RWPE2 (cell line): Measurements from ENCODE around the gene GTPBP2.

ENCODE experiments used
- ATAC-seq: fragments of 200-7000 bp; cut with Tn5 transposase; 3 replicates; pipeline ENCODE4 v1.9.1; 2021; ENCODE audit warnings: low read depth
- DNase-seq: peaks from one replicate; pipeline ENCODE4 v3.0.0-alpha.2; 2020; ENCODE audit warnings: low spot score
- H3K27ac ChIP-seq: fragments of 450-650 bp; 2 replicates; pipeline ENCODE4 v1.5.1; 2017; ENCODE audit warnings: mild to moderate bottlenecking; ENCODE audit not compliant: poor library complexity, severe bottlenecking
- H3K27me3 ChIP-seq: fragments of 250-450 bp; sonication (Bioruptor Pico); 2 replicates; pipeline ENCODE4 v1.5.1; 2021; ENCODE audit warnings: mild to moderate bottlenecking, moderate library complexity; ENCODE audit not compliant: insufficient read depth, poor library complexity, severe bottlenecking
- H3K36me3 ChIP-seq: fragments of 250-450 bp; sonication (Bioruptor Pico); 2 replicates; pipeline ENCODE4 v1.5.1; 2020; ENCODE audit warnings: low read depth, mild to moderate bottlenecking, moderate library complexity
- H3K4me1 ChIP-seq: fragments of 250-450 bp; sonication (Bioruptor Pico); 2 replicates; pipeline ENCODE4 v1.5.1; 2021; ENCODE audit warnings: mild to moderate bottlenecking, moderate library complexity; ENCODE audit not compliant: insufficient read depth, poor library complexity, severe bottlenecking
- H3K4me3 ChIP-seq: fragments of 250-450 bp; sonication (Bioruptor Pico); 2 replicates; pipeline ENCODE4 v1.5.1; 2021; ENCODE audit warnings: mild to moderate bottlenecking, moderate library complexity; ENCODE audit not compliant: severe bottlenecking
- H3K9me3 ChIP-seq: fragments of 250-450 bp; sonication (Bioruptor Pico); 2 replicates; pipeline ENCODE4 v1.5.1; 2021; ENCODE audit warnings: mild to moderate bottlenecking, moderate library complexity; ENCODE audit not compliant: severe bottlenecking
- CTCF ChIP-seq: fragments of 450-650 bp; IDR thresholded peaks from one replicate; pipeline ENCODE4 v1.5.1; 2017; ENCODE audit warnings: mild to moderate bottlenecking, moderate library complexity; ENCODE audit not compliant: poor library complexity, severe bottlenecking

Gene GTPBP2

GRCh38 chr6:43671011-43671800, 42.1 kb upstream of the GTPBP2 start:
- H3K27me3 ChIP-seq = no peaks in the 10 kb centered on the region
- DNase-seq = no peak
- H3K27ac ChIP-seq = no peak overlapping the region
- no peak for TF ChIP-seq CTCF
- H3K4me3 ChIP-seq = no peak overlapping the region
- peaks cover 19% of the 10 kb centered on the region for H3K4me1 ChIP-seq
- H3K36me3 ChIP-seq = peaks cover 18% of the 10 kb centered on the region
- H3K9me3 ChIP-seq = no peaks in the 10 kb centered on the region
- ATAC-seq = no peak

DNA sequence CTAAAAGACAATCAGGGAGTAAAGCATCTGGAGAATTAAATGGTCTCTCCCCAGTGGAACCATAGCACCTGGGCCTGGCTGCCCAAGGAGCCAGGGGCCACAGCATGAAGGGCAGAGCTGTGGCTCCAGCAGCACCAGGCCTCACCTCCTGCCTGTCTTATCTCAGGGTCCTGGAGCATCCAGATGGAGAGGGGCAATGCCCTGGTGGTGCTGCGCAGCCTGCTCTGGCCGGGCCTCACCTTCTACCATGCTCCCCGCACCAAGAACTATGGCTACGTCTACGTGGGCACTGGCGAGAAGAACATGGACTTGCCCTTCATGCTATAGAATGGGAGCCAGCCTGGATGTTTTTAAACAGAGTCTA, 41.5 kb upstream of the GTPBP2 start:
- Histone ChIP-seq H3K4me1 (peaks cover 19% of the 10 kb centered on the region), H3K9me3 (no peaks in the 10 kb centered on the region), H3K4me3 (no peak overlapping the region), H3K36me3 (peaks cover 15% of the 10 kb centered on the region), H3K27me3 (no peaks in the 10 kb centered on the region), H3K27ac (peak overlapping the region; percentile 47)
- DNase-seq = no peak
- no peak for TF ChIP-seq CTCF
- ATAC-seq = no peak

GRCh38 chr6:43669922-43670622, 41.0 kb upstream of the GTPBP2 start:
- peak overlapping the region; percentile 47 for H3K27ac ChIP-seq
- no peaks in the 10 kb centered on the region for H3K9me3 ChIP-seq
- no peaks in the 10 kb centered on the region for H3K27me3 ChIP-seq
- ATAC-seq = no peak
- H3K36me3 ChIP-seq = peaks cover 14% of the 10 kb centered on the region
- no peak for TF ChIP-seq CTCF
- H3K4me1 ChIP-seq = peaks cover 24% of the 10 kb centered on the region
- DNase-seq = no peak
- no peak overlapping the region for H3K4me3 ChIP-seq

- H3K36me3 ChIP-seq = peaks cover 6% of the 10 kb centered on the region; the same call in 1 of the 2 replicates
- no peak overlapping the region for H3K4me3 ChIP-seq
- DNase-seq = no peak
- no peaks in the 10 kb centered on the region for H3K27me3 ChIP-seq
- TF ChIP-seq CTCF = no peak
- H3K9me3 ChIP-seq = no peaks in the 10 kb centered on the region
- no peak for ATAC-seq
- H3K27ac ChIP-seq = peak overlapping the region; percentile 47
- H3K4me1 ChIP-seq = peaks cover 26% of the 10 kb centered on the region
Measured at GRCh38 chr6:43669050-43669921, 40.2 kb upstream of the GTPBP2 start.
